ENCODE measurements around the gene SYNJ2.

- TF ChIP-seq TAF1 (IDR thresholded peaks at IDR 0.05; ENCODE audit: low read depth, low read length) (no peak), POLR2A (IDR thresholded peaks at IDR 0.05; ENCODE audit: low read depth, low read length) (no peak), POLR2AphosphoS5 (IDR thresholded peaks at IDR 0.05; ENCODE audit: low read depth, low read length) (no peak), SPI1 (IDR thresholded peaks at IDR 0.05; ENCODE audit: low read depth, low read length) (no peak), PAX5 (IDR thresholded peaks at IDR 0.05; ENCODE audit: insufficient read depth, low read length, severe bottlenecking) (no peak)
These were observed 600 bp upstream of the SYNJ2 start for GRCh38 chr6:157981132-157981394.

All from GM12891 (cell line).